ENCODE measurements around the gene PLXND1. TPM values are rescaled to one million over a fixed set of nuclear protein-coding genes. Genes with fewer than 3 reads are reported as not detected.

PLXND1 gene
- total RNA-seq, 1 donor from 2014 or later, result 66.3 TPM

GRCh38 chr3:129596194-129597086 is 10.0 kb downstream of the PLXND1 start:
- intact Hi-C loops (cut with DNase I), result loop anchor here (2.0 kb wide), 1 partner anchor 30 kb away; no protein-coding TSS in a partner anchor

GRCh38 chr3:129595544-129596193 is 10.8 kb downstream of the PLXND1 start:
- intact Hi-C loops (cut with DNase I), result loop anchor here (2.0 kb wide), 1 partner anchor 31 kb away; no protein-coding TSS in a partner anchor
- DNase-seq (ENCODE audit: missing footprints) (no peak), ATAC-seq (no peak)

More at GRCh38 chr3:129596194-129597086, 10.0 kb downstream of the PLXND1 start:
- DNase-seq (ENCODE audit: missing footprints) (peak; percentile 90), ATAC-seq (peak; percentile 86)

DNA sequence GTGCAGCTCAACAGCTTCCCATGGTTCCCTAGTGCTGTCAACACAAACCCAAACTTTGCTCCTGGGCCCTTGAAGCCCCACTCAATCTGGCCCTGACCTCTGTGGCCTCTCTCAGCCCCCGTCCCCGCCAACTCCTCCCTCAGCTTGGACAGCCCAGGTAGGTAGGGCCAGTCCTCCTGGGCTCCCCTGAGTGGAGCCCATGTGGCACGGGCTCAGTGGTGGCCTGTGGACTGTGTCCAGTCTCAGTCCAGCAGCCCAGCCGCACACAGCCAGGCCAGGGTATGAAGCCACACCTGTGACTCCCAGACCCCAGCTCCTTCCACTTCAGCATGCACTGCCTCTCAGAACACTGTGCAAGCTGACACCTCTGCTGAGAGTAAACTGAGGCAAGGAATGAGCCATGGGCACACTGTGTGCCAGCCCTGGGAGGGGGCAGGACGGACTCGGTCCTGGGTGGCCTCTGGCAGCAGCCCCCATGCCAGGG is 11.5 kb downstream of the PLXND1 start:
- DNase-seq (ENCODE audit: missing footprints) (no peak), ATAC-seq (no peak)
- intact Hi-C loops (cut with DNase I), result no loop called here

GRCh38 chr3:129594409-129594808 is 12.1 kb downstream of the PLXND1 start:
- DNase-seq (ENCODE audit: missing footprints), result no peak
- ATAC-seq, result no peak
- intact Hi-C loops (cut with DNase I), result no loop called here

DNA sequence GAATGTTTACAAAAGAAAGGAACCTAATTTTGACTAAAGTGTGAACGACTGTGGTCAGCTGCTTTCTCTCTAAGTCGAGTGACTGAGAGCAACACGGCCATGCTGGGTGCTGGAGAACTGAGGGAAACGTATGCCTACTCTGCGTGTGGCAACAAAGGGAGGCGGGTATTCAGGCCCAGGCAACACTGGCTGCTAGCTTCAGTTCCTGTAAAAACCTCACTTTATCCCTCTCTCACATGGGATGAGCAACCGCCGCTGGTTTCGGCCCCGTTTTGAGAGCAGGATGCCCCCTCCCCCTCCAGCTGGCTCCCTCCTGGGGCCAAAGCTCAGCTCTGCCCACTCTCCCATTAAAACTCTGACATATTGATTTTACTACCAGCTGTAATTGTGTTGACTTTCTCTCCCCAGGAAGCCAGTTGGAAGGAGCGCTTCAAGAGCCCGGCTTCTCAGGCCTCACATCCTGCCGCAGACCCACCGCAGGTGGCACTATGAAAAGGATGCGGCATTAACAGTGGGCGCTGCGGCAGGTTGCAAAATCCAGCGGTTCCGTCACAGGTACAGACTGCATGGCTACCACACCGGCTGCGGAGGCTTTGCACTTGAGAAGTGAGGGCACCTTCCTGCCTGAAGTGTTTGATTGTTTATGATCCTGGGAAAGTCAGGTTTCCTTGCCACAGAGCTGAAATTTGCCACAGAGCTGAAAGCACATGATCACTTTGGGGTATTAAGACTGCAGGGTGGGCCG is 12.7 kb downstream of the PLXND1 start:
- intact Hi-C loops (cut with DNase I), result no loop called here

GRCh38 chr3:129593230-129593594 is 13.3 kb downstream of the PLXND1 start:
- intact Hi-C loops (cut with DNase I), result no loop called here
- ATAC-seq (no peak), DNase-seq (ENCODE audit: missing footprints) (no peak)

More for the DNA sequence above, 12.7 kb downstream of the PLXND1 start:
- ATAC-seq (no peak), DNase-seq (ENCODE audit: missing footprints) (no peak)

DNA sequence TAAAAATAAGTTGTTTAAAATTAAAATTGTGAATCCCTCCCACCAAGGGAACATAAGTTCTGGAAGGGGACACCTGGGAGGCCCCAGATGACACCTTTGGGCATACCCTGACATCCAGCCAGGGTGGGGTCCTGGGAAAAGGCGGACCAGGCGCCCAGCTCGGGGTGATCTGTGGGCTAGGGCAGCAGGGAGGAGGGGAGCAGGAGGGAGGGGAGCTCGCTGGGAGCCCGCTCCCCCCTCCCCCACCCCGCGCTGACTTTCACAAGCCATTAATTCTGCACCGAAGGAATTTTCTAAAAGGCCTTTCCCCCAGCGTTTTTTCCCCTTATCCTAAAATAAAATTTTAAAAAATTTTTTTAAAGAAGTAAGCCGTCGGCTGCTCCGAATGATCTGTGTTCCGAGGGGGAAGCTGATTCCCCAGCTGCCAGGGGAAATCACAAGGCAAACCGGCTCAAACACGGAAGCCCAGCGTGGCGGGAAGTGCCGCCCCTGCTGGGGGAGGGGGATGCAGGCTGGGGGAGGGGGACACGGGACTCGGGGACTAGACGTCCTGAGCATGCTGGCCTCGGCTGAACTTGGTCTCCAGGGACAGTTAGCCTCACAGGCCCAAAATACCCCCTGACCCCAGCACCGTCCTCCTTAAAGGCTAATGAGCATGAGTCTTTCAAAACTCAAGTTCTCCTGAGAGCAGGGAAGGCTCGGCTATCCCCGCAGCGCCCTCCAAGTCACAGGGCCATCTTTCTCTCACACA is 13.9 kb downstream of the PLXND1 start:
- peak; percentile 18 for ATAC-seq
- intact Hi-C loops (cut with DNase I), result no loop called here
- DNase-seq (ENCODE audit: missing footprints), result peak; percentile 88

- intact Hi-C loops (cut with DNase I), result no loop called here
- DNase-seq (ENCODE audit: missing footprints), result no peak
- ATAC-seq, result no peak
Observed at GRCh38 chr3:129591932-129592331, 14.5 kb downstream of the PLXND1 start.

DNA sequence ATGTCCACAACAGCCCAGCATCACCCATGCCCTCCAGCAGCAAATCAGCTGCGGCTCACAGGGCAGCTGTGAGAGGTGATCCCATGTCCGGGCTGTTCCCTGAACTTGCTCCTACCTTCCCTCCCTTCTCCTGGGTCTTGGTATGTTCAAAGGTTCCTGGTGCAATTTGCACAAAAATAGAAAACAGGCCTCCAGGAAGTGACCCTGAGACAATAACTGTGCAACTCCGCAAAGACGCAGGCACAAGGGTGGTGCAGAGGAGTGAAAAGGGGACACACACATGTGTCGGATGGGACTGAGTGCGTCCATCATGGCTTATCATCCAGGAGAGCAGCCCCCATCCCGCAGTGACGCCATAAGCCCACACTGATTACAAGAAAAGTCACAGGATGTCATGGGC is 16.3 kb downstream of the PLXND1 start:
- ATAC-seq, result no peak
- intact Hi-C loops (cut with DNase I), result no loop called here
- DNase-seq (ENCODE audit: missing footprints), result no peak

- ATAC-seq (no peak), DNase-seq (ENCODE audit: missing footprints) (no peak)
- intact Hi-C loops (cut with DNase I), result no loop called here
Observed at GRCh38 chr3:129587566-129588210, 18.8 kb downstream of the PLXND1 start.

DNA sequence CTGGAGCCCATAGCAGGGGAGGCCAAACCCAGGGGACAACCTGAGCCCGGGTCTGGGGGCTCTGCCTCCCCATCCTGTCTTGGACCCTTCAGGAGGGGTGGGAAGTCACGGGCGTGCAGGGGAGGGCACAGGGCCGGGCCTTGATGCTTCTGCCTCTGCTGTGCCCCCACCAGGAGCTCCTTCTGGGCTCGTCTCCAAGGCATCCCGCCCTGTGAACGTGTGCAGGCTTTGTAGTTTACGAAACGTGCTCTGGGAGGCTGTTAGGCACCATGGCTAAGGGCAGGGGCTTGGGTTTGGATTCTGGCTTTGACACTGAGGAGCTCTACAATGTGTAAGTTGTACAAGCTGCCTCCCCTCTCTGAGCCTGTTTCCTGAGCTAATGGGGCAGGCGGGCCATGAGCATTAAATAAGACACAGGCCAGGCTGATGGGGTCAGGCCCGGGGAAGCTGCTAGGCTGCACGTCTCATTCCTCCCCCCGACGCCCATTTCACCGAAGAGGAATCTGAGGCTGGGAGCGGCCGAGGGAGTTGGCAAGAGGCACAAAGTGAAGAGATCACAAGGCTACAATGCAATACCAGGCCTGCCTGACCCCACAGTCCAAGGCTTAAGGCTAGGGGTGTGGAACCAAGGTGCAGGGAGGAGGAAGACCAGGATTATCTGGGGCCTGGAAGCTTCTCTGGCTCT is 19.6 kb downstream of the PLXND1 start:
- ATAC-seq, result peak; percentile 14
- intact Hi-C loops (cut with DNase I), result no loop called here
- no peak for DNase-seq (ENCODE audit: missing footprints)

DNA sequence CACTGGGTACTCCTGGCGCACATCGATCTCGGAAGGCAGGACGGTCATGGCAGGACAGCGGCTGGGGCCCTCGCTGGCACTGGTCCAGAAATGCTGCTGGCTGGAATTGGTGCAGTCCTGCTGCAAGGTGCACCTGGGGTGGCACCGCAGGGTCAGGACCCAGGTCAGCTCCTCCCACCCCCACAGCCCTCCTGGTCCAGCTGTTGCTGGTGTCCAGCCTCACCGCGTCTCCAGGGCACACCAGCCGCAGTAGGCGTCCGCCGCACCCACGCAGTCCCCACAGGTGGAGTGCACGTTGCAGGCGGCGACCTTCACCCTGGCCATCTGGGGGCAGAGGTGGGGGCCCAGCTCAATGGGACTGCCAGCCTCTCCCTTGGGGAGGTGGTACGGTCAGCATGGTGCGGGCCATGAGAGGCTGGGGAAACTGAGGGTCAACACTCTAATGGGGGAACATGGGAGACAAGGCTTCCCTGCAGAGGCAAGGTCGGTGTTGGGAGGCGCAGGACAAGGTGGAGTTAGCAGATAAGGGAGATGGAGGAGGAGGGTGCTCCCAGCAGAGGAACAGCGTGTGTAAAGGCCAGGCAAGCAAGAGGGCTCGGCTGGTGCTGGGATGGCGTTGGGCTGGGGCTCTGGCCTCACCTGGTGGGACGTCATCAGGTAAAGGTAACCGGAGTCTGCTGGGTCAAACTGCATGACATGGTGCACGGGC is 20.4 kb downstream of the PLXND1 start:
- DNase-seq (ENCODE audit: missing footprints) (no peak), ATAC-seq (no peak)
- intact Hi-C loops (cut with DNase I), result no loop called here

GRCh38 chr3:129584631-129585030 is 21.8 kb downstream of the PLXND1 start:
- ATAC-seq (no peak), DNase-seq (ENCODE audit: missing footprints) (no peak)
- intact Hi-C loops (cut with DNase I), result no loop called here

GRCh38 chr3:129583289-129583688 is 23.2 kb downstream of the PLXND1 start:
- intact Hi-C loops (cut with DNase I), result no loop called here
- ATAC-seq, result no peak
- DNase-seq (ENCODE audit: missing footprints), result no peak

DNA sequence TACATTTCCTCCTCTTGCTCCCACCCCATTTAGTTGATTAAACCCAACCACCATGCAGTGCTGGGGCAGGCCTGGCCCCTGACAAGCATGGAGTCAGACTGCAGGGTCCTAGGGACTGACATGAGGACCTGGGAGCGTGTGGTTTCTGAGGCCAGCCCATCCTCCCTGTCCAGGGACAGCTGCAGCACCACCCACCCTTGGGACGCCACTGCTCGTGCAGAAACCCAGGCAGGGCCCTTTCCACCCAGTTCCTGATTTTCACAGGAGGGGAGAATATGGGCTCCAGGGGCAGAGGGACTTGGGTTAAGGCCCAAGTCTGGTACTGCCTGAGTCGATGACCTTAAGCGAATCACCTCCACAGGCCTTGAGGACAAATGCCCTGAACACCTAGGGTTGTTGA is 23.7 kb downstream of the PLXND1 start:
- intact Hi-C loops (cut with DNase I), result no loop called here
- DNase-seq (ENCODE audit: missing footprints), result no peak
- ATAC-seq, result no peak

DNA sequence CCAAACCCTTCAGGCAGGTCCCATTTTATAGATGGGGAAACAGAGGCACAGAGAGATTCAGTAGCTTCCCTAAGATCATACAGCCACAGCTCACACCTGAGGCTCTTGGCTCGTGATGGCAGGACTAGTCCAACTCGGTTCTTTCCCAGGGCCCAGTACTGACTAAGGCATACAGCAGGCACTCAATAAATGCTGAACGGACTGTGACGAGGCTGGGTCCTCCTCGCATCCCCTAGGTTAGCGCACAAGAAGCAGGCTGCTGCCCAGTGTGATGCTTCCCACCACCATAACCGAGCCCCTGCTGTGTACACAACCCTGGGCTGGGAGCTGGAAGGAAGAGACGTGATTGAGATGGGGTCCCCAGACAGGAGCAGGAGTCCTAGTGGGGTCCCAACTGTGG is 24.9 kb downstream of the PLXND1 start:
- DNase-seq (ENCODE audit: missing footprints) (no peak), ATAC-seq (no peak)
- intact Hi-C loops (cut with DNase I), result no loop called here

- no peak for DNase-seq (ENCODE audit: missing footprints)
- no peak for ATAC-seq
- intact Hi-C loops (cut with DNase I), result no loop called here
Observed at GRCh38 chr3:129579991-129580390, 26.5 kb downstream of the PLXND1 start.
